OCI-LY1 (cell line): ENCODE data around the gene CEACAM19.
A peak's percentile ranks its signal among the peaks of the same experiment; 100 is the strongest.

Source experiments
- H2AFZ ChIP-seq: fragments of 200-600 bp; sonication (generic), shearing (Covaris generic); 2 replicates; pipeline ENCODE4 v1.6.0; 2014; ENCODE audit warnings: antibody characterized with exemption, mild to moderate bottlenecking, low read length
- H3F3A ChIP-seq: fragments of 200-600 bp; sonication (generic), shearing (Covaris generic); 2 replicates; pipeline ENCODE4 v1.6.0; 2014; ENCODE audit warnings: mild to moderate bottlenecking, antibody characterized with exemption, low read length, moderate library complexity; ENCODE audit not compliant: insufficient read depth
- H3K27ac ChIP-seq: fragments of 200-600 bp; sonication (generic); 2 replicates; pipeline ENCODE4 v1.5.1; 2014; ENCODE audit warnings: low read length, mixed run types, mild to moderate bottlenecking, low read depth; ENCODE audit not compliant: poor library complexity, severe bottlenecking
- H3K27me3 ChIP-seq: fragments of 200-600 bp; sonication (generic); 2 replicates; pipeline ENCODE4 v1.6.0; 2014; ENCODE audit warnings: antibody characterized with exemption, mild to moderate bottlenecking, low read length, moderate library complexity; ENCODE audit not compliant: insufficient read depth
- H3K36me3 ChIP-seq: fragments of 200-600 bp; sonication (generic); 2 replicates; pipeline ENCODE4 v1.6.1; 2014; ENCODE audit warnings: mild to moderate bottlenecking, antibody characterized with exemption, low read length, moderate library complexity, mixed read lengths; ENCODE audit not compliant: insufficient read depth
- H3K4me1 ChIP-seq: fragments of 200-600 bp; sonication (generic); 2 replicates; pipeline ENCODE4 v1.5.1; 2014; ENCODE audit warnings: mild to moderate bottlenecking, low read length, moderate library complexity; ENCODE audit not compliant: insufficient read depth, severe bottlenecking
- H3K4me2 ChIP-seq: fragments of 200-600 bp; sonication (generic), shearing (Covaris generic); 2 replicates; pipeline ENCODE4 v1.6.1; 2014; ENCODE audit warnings: low read length
- H3K4me3 ChIP-seq: fragments of 200-600 bp; sonication (generic); 2 replicates; pipeline ENCODE4 v1.5.1; 2014; ENCODE audit warnings: low read length, low read depth, mild to moderate bottlenecking, mixed read lengths; ENCODE audit not compliant: poor library complexity, severe bottlenecking
- H3K79me2 ChIP-seq: fragments of 200-600 bp; shearing (Covaris generic); 2 replicates; pipeline ENCODE4 v1.6.1; 2016; ENCODE audit warnings: mixed run types, low read length, mixed read lengths; ENCODE audit not compliant: insufficient read depth
- H3K9ac ChIP-seq: fragments of 200-600 bp; sonication (generic), shearing (Covaris generic); 2 replicates; pipeline ENCODE4 v1.6.1; 2014; ENCODE audit warnings: mild to moderate bottlenecking, low read length, mixed read lengths
- H3K9me2 ChIP-seq: fragments of 200-600 bp; sonication (generic), shearing (Covaris generic); 2 replicates; pipeline ENCODE4 v1.6.1; 2014; ENCODE audit warnings: low read depth, mild to moderate bottlenecking, low read length, mixed read lengths
- H3K9me3 ChIP-seq: fragments of 200-600 bp; shearing (Covaris generic); 2 replicates; pipeline ENCODE4 v1.6.1; 2014; ENCODE audit warnings: low read length, mixed read lengths
- H4K20me1 ChIP-seq: fragments of 200-600 bp; sonication (generic), shearing (Covaris generic); 2 replicates; pipeline ENCODE4 v1.6.0; 2016; ENCODE audit warnings: mild to moderate bottlenecking, low read length; ENCODE audit not compliant: insufficient read depth
- EZH2 ChIP-seq: fragments of 200-600 bp; sonication (generic), shearing (Covaris generic); IDR thresholded peaks from 2 replicates; pipeline ENCODE4 v1.8.0; 2017; ENCODE audit warnings: borderline replicate concordance, mixed run types, mild to moderate bottlenecking, antibody characterized with exemption, low read length, moderate library complexity, mixed read lengths
- TF ChIP-seq, protein P1 (sequence below): fragments of 200-600 bp; sonication (generic), shearing (Covaris generic); IDR thresholded peaks from 2 replicates; pipeline ENCODE4 v1.5.1; 2017; ENCODE audit warnings: mild to moderate bottlenecking, antibody characterized with exemption, low read length, moderate library complexity, mixed read lengths

The CEACAM19 gene

GRCh38 chr19:44692379-44692721 is 21.1 kb downstream of the CEACAM19 start:
- no peaks in the 10 kb centered on the region for H3K79me2 ChIP-seq
- no peak overlapping the region for H3K4me2 ChIP-seq
- no peak overlapping the region for H3K4me3 ChIP-seq
- H3K9me3 ChIP-seq, result no peaks in the 10 kb centered on the region
- H3F3A ChIP-seq, result no peaks in the 10 kb centered on the region
- no peaks in the 10 kb centered on the region for H3K4me1 ChIP-seq
- H3K36me3 ChIP-seq, result no peaks in the 10 kb centered on the region
- TF ChIP-seq EZH2, result no peak
- TF ChIP-seq, protein P1, sequence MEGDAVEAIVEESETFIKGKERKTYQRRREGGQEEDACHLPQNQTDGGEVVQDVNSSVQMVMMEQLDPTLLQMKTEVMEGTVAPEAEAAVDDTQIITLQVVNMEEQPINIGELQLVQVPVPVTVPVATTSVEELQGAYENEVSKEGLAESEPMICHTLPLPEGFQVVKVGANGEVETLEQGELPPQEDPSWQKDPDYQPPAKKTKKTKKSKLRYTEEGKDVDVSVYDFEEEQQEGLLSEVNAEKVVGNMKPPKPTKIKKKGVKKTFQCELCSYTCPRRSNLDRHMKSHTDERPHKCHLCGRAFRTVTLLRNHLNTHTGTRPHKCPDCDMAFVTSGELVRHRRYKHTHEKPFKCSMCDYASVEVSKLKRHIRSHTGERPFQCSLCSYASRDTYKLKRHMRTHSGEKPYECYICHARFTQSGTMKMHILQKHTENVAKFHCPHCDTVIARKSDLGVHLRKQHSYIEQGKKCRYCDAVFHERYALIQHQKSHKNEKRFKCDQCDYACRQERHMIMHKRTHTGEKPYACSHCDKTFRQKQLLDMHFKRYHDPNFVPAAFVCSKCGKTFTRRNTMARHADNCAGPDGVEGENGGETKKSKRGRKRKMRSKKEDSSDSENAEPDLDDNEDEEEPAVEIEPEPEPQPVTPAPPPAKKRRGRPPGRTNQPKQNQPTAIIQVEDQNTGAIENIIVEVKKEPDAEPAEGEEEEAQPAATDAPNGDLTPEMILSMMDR, result no peak
- H4K20me1 ChIP-seq, result no peaks in the 10 kb centered on the region
- no peak overlapping the region for H3K9ac ChIP-seq
- H2AFZ ChIP-seq, result no peak overlapping the region
- H3K27ac ChIP-seq, result no peak overlapping the region
- no peaks in the 10 kb centered on the region for H3K9me2 ChIP-seq
- peaks cover 1% of the 10 kb centered on the region; the same call in 1 of the 2 replicates for H3K27me3 ChIP-seq

DNA sequence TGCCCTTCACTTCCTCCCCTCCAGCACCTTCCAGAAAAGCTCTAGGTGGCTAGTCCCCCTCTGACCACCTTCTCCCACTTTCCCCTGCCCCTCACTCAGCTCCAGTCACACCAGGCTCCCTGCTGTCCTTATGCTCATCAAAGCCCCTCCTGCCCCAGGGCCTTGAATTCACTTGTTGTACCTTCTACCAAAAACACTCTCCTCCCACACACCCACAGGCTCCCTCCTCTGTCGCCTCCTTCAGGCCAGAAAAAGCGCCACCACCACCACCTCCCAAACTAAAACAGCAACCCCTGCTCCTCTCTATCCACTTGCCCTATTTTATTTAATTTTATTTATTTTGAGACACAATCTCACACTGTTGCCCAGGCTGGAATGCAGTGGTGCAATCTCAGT is 22.9 kb downstream of the CEACAM19 start:
- no peaks in the 10 kb centered on the region for H3K79me2 ChIP-seq
- no peaks in the 10 kb centered on the region for H3K9me3 ChIP-seq
- no peak overlapping the region for H3K4me3 ChIP-seq
- no peaks in the 10 kb centered on the region for H3K4me1 ChIP-seq
- H2AFZ ChIP-seq, result no peak overlapping the region
- no peak overlapping the region for H3K27ac ChIP-seq
- no peaks in the 10 kb centered on the region for H3F3A ChIP-seq
- no peaks in the 10 kb centered on the region for H4K20me1 ChIP-seq
- no peaks in the 10 kb centered on the region for H3K36me3 ChIP-seq
- H3K9ac ChIP-seq, result no peak overlapping the region
- TF ChIP-seq, protein P1, result peak; percentile 37; the same call in 1 of the 2 replicates
- TF ChIP-seq EZH2, result no peak
- H3K4me2 ChIP-seq, result no peak overlapping the region
- H3K27me3 ChIP-seq, result peaks cover 7% of the 10 kb centered on the region
- H3K9me2 ChIP-seq, result no peaks in the 10 kb centered on the region

GRCh38 chr19:44696939-44697669 is 25.8 kb downstream of the CEACAM19 start:
- no peak overlapping the region for H3K4me3 ChIP-seq
- peaks cover 7% of the 10 kb centered on the region for H3K27me3 ChIP-seq
- no peak overlapping the region for H3K4me2 ChIP-seq
- no peak overlapping the region for H2AFZ ChIP-seq
- no peak overlapping the region for H3K27ac ChIP-seq
- TF ChIP-seq EZH2, result no peak
- TF ChIP-seq, protein P1, result no peak
- H3K9me2 ChIP-seq, result no peaks in the 10 kb centered on the region
- H3K4me1 ChIP-seq, result no peaks in the 10 kb centered on the region
- H3K9ac ChIP-seq, result no peak overlapping the region
- no peaks in the 10 kb centered on the region for H3K36me3 ChIP-seq
- no peaks in the 10 kb centered on the region for H3K9me3 ChIP-seq
- H3K79me2 ChIP-seq, result no peaks in the 10 kb centered on the region
- H3F3A ChIP-seq, result no peaks in the 10 kb centered on the region
- H4K20me1 ChIP-seq, result no peaks in the 10 kb centered on the region
